ENCODE results near the gene NRROS. TPM values are rescaled to one million over a fixed set of nuclear protein-coding genes. Genes with fewer than 3 reads are reported as not detected.

The NRROS gene
- total and polyA plus RNA-seq, 2 of the 4 experiments (the other 2 are of a cell fraction), result 0.10 TPM; not detected in 1

DNA sequence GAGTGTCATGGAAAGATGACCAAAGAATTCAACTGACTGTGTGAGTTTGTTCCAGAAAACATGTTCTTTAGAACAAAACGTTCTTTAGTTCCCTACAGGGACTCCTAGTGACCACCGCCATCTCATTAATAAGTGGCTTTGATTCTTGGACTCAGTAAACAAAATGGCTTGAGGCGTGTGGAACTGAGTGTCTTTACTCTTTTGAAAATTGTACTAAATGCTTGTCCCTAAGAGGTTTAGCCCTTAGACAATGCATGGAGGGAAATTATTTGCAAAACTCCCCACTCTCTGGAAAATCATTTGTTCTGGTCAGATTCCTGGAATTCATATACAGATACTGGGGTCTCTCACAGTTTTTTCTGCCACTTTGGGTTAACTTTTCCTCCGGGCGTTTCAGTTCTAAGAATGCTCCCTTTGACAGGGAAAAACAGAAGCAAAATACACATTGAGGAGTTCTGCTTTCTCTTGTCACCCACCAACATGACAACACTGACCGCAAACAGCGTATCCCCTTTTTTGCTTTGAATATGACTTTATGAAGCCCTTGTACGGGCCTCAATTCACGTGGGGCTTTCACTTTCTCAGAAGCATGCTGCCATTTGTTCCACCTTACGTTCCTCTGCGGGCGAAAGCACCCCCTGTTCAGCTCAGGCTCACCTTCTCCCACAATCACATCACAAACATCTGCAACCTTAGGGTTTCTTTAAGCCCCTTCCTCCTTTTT, 15.3 kb upstream of the NRROS start:
- no peak overlapping the region for H4K5ac ChIP-seq (ENCODE audit: low read depth, low read length)
- H3K27me3 ChIP-seq (ENCODE audit: control insufficient read depth, insufficient read depth, low read length), result peaks cover 3% of the 10 kb centered on the region
- no peak overlapping the region for H2AK5ac ChIP-seq (ENCODE audit: low read depth, low read length)
- dilution Hi-C loops (cut with HindIII; ENCODE audit: low sequenced_read_pairs, unreplicated experiment), result no loop called here
- TF ChIP-seq RFX5 (IDR thresholded peaks at IDR 0.05; ENCODE audit: low read depth, low read length) (no peak), CEBPB (IDR thresholded peaks at IDR 0.05; ENCODE audit: low read depth, low read length) (no peak), POLR2A (IDR thresholded peaks at IDR 0.05; ENCODE audit: low read depth, low read length) (no peak), SMC3 (IDR thresholded peaks at IDR 0.05; ENCODE audit: low read depth, low read length) (no peak), BHLHE40 (IDR thresholded peaks at IDR 0.05; ENCODE audit: low read depth, low read length) (no peak), RCOR1 (IDR thresholded peaks at IDR 0.05; ENCODE audit: insufficient replicate concordance, low read length) (no peak), MXI1 (IDR thresholded peaks at IDR 0.05; ENCODE audit: borderline replicate concordance, low read depth, low read length) (no peak), RAD21 (IDR thresholded peaks at IDR 0.05; ENCODE audit: low read length) (no peak), MAZ (IDR thresholded peaks at IDR 0.05; ENCODE audit: borderline replicate concordance, low read depth, low read length) (no peak), CHD1 (IDR thresholded peaks at IDR 0.05; ENCODE audit: low read depth, low read length) (no peak), FOS (IDR thresholded peaks at IDR 0.05; ENCODE audit: low read depth, low read length) (no peak), MAFK (IDR thresholded peaks at IDR 0.05; ENCODE audit: low read depth, low read length) (no peak)
- TF ChIP-seq, protein P1, sequence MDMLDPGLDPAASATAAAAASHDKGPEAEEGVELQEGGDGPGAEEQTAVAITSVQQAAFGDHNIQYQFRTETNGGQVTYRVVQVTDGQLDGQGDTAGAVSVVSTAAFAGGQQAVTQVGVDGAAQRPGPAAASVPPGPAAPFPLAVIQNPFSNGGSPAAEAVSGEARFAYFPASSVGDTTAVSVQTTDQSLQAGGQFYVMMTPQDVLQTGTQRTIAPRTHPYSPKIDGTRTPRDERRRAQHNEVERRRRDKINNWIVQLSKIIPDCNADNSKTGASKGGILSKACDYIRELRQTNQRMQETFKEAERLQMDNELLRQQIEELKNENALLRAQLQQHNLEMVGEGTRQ (IDR thresholded peaks at IDR 0.05; ENCODE audit: low read depth, low read length), result no peak
- TF ChIP-seq, protein P2, sequence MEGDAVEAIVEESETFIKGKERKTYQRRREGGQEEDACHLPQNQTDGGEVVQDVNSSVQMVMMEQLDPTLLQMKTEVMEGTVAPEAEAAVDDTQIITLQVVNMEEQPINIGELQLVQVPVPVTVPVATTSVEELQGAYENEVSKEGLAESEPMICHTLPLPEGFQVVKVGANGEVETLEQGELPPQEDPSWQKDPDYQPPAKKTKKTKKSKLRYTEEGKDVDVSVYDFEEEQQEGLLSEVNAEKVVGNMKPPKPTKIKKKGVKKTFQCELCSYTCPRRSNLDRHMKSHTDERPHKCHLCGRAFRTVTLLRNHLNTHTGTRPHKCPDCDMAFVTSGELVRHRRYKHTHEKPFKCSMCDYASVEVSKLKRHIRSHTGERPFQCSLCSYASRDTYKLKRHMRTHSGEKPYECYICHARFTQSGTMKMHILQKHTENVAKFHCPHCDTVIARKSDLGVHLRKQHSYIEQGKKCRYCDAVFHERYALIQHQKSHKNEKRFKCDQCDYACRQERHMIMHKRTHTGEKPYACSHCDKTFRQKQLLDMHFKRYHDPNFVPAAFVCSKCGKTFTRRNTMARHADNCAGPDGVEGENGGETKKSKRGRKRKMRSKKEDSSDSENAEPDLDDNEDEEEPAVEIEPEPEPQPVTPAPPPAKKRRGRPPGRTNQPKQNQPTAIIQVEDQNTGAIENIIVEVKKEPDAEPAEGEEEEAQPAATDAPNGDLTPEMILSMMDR (conservative IDR thresholded peaks at IDR 0.05; ENCODE audit: low read depth, low read length), result no peak
- TF ChIP-seq, protein P3, sequence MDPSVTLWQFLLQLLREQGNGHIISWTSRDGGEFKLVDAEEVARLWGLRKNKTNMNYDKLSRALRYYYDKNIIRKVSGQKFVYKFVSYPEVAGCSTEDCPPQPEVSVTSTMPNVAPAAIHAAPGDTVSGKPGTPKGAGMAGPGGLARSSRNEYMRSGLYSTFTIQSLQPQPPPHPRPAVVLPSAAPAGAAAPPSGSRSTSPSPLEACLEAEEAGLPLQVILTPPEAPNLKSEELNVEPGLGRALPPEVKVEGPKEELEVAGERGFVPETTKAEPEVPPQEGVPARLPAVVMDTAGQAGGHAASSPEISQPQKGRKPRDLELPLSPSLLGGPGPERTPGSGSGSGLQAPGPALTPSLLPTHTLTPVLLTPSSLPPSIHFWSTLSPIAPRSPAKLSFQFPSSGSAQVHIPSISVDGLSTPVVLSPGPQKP (IDR thresholded peaks at IDR 0.05; ENCODE audit: borderline replicate concordance, low read depth, low read length), result no peak
- no peaks in the 10 kb centered on the region for H4K20me1 ChIP-seq (ENCODE audit: insufficient read depth, low read length)
- no TSS peak for BruUV-seq (replicated peaks)
- ChIA-PET CTCF (no interaction called here), POLR2A (ENCODE audit: unreplicated experiment) (no interaction called here)
- 80% methylated on average over 7 of the region's 12 CpGs; no CpG with 5 or more reads in 1 of the 2 experiments for whole genome bisulfite sequencing, 2 experiments (ENCODE audit: extremely low coverage in 2 of 2, insufficient read length in 1 of 2)
- no peak overlapping the region for H3K27ac ChIP-seq (ENCODE audit: insufficient read depth, low read length)
- no peak overlapping the region for H4K91ac ChIP-seq (ENCODE audit: insufficient read depth, low read depth, low read length)
- no peak overlapping the region for H3K9ac ChIP-seq (ENCODE audit: low read depth, low read length)
- no peaks in the 10 kb centered on the region for H3K9me3 ChIP-seq (ENCODE audit: control insufficient read depth, insufficient read depth, low read length)
- ATAC-seq (ENCODE audit: low read depth) (no peak), DNase-seq (no peak)
- H2BK120ac ChIP-seq (ENCODE audit: low read depth, low read length), result no peak overlapping the region
- no peak overlapping the region for H2BK15ac ChIP-seq (ENCODE audit: low read depth, low read length)
- no peak overlapping the region for H3K14ac ChIP-seq (replicated peaks; ENCODE audit: low read depth, low read length)
- H3K56ac ChIP-seq (ENCODE audit: extremely low read depth, insufficient read depth, low read length), result no peak overlapping the region
- no peaks in the 10 kb centered on the region for H3K9me1 ChIP-seq (ENCODE audit: insufficient read depth, low read length)
- H2BK5ac ChIP-seq (ENCODE audit: low read depth, low read length, poor library complexity, severe bottlenecking), result no peak overlapping the region
- H3K4ac ChIP-seq (ENCODE audit: low read depth, low read length), result no peak overlapping the region
- H2BK20ac ChIP-seq (ENCODE audit: low read depth, low read length), result no peak overlapping the region
- H3K23ac ChIP-seq (ENCODE audit: low read depth, low read length), result no peak overlapping the region
- no peak overlapping the region for H3K4me2 ChIP-seq (ENCODE audit: low read depth, low read length)
- no peaks in the 10 kb centered on the region for H3K36me3 ChIP-seq (ENCODE audit: control insufficient read depth, insufficient read depth, low read length)
- no peaks in the 10 kb centered on the region for H3K4me1 ChIP-seq (ENCODE audit: control insufficient read depth, insufficient read depth, low read length)
- no peak overlapping the region for H4K8ac ChIP-seq (ENCODE audit: low read depth in 2 of 2, low read length in 2 of 2)
- no peaks in the 10 kb centered on the region for H3K79me1 ChIP-seq (ENCODE audit: low read depth in 1 of 2, low read length in 2 of 2)
- in situ Hi-C loops (cut with MboI; ENCODE audit: low sequenced_read_pairs), result loop anchor here (25.0 kb wide), 1 partner anchor 338 kb away; the partner anchor contains the start of gene PIGZ
- intact Hi-C loops (cut with micrococcal nuclease), result no loop called here
- H2AK9ac ChIP-seq (replicated peaks; ENCODE audit: low read depth, low read length, poor library complexity), result no peak overlapping the region
- no peak overlapping the region for H2AFZ ChIP-seq (replicated peaks; ENCODE audit: low read length, poor library complexity)
- no peak overlapping the region for H3K4me3 ChIP-seq (ENCODE audit: insufficient read depth, low read depth, low read length)
- no peak overlapping the region for H3K18ac ChIP-seq (ENCODE audit: low read depth, low read length)

Data from IMR-90 (cell line).